ENCODE results near the gene CCL14. TPM values are rescaled to one million over a fixed set of nuclear protein-coding genes. Genes with fewer than 3 reads are reported as not detected.

Gene CCL14
- total RNA-seq, result 10 to 100 TPM in 2 of 9 donors, 1 to 10 TPM in 6, under 1 TPM in 1; 0.69 to 19.1 (median 3.2) TPM
- 10 to 100 TPM; 15.5 to 31.5 TPM for polyA plus RNA-seq
- long read RNA-seq, donor 1, result 0 reads
- long read RNA-seq, donor 2, result 0 reads
- long read RNA-seq, donor 3, result 0 reads

- WGBS, 4 donors, result 37 to 63% (median 47%) methylated on average over 1 of the region's 1 CpG
- H3K4me1 ChIP-seq, result peaks cover 0 to 21% (median 2%) of the 10 kb centered on the region in 12 donors
- TF ChIP-seq, protein P1, sequence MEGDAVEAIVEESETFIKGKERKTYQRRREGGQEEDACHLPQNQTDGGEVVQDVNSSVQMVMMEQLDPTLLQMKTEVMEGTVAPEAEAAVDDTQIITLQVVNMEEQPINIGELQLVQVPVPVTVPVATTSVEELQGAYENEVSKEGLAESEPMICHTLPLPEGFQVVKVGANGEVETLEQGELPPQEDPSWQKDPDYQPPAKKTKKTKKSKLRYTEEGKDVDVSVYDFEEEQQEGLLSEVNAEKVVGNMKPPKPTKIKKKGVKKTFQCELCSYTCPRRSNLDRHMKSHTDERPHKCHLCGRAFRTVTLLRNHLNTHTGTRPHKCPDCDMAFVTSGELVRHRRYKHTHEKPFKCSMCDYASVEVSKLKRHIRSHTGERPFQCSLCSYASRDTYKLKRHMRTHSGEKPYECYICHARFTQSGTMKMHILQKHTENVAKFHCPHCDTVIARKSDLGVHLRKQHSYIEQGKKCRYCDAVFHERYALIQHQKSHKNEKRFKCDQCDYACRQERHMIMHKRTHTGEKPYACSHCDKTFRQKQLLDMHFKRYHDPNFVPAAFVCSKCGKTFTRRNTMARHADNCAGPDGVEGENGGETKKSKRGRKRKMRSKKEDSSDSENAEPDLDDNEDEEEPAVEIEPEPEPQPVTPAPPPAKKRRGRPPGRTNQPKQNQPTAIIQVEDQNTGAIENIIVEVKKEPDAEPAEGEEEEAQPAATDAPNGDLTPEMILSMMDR (IDR thresholded peaks at IDR 0.05), result no peak
- TF ChIP-seq POLR2A (IDR thresholded peaks at IDR 0.05), result no peak
- H3K27me3 ChIP-seq, result peaks cover 0 to 1% (median 0%) of the 10 kb centered on the region in 9 donors
- H3K27ac ChIP-seq, result peak within 1 kb of the TSS in 5 of 12 donors; percentile 18 to 58 (median 29)
- DNase-seq (no peak), ATAC-seq (peak in 2 of 4 donors; percentile 29 to 36)
- intact Hi-C loops (cut with DNase I), result loop anchor here in 1 of 10 donors (5.0 kb wide), 1 partner anchor 146 kb away; no protein-coding TSS in a partner anchor
- peak within 1 kb of the TSS in 4 of 12 donors; percentile 2 to 39 (median 18) for H3K4me3 ChIP-seq
- no peaks in the 10 kb centered on the region for H3K36me3 ChIP-seq
- peaks cover 0 to 10% (median 0%) of the 10 kb centered on the region in 12 donors for H3K9me3 ChIP-seq
These were observed at the start of gene CCL14 for GRCh38 chr17:35986643-35987042. CCL14 (minus strand) TSS chr17:35986729; CDS start chr17:35986649, 80 bp downstream.

DNA sequence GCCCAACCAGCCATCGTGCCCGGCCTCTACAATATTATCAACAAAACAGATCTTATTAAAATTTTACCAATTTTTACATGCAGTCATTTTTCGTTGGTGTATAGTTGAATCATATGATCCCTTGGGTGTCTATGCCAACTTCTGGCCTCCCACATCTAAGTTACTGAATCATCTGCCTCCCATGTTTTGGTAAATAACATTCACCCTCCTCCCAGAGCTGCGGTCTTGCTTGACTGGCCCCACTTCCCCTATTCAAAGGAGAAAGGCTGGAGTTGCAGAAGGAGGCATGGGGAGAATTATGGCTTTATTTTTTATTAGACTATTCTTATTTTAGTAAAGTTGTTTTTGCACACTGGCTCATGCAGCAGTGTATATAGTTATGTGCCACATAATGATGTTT is 49.7 kb upstream of the CCL14 start:
- peaks cover 0 to 21% (median 0%) of the 10 kb centered on the region in 12 donors for H3K4me1 ChIP-seq
- no peaks in the 10 kb centered on the region for H3K9me3 ChIP-seq
- H3K4me3 ChIP-seq, result no peak overlapping the region
- ATAC-seq, result no peak
- intact Hi-C loops (cut with DNase I), result no loop called here
- DNase-seq, result no peak
- WGBS, 4 donors, result 88 to 92% (median 90%) methylated on average over 4 of the region's 4 CpGs
- peaks cover 0 to 6% (median 0%) of the 10 kb centered on the region in 9 donors for H3K27me3 ChIP-seq
- TF ChIP-seq, protein P1 (IDR thresholded peaks at IDR 0.05), result no peak
- no peak for TF ChIP-seq POLR2A (IDR thresholded peaks at IDR 0.05)
- no peaks in the 10 kb centered on the region for H3K36me3 ChIP-seq
- peak overlapping the region in 1 of 12 donors; percentile 34 for H3K27ac ChIP-seq

GRCh38 chr17:36034127-36034526 is 47.6 kb upstream of the CCL14 start:
- WGBS, 4 donors, result 50 to 52% (median 52%) methylated on average over 3 of the region's 3 CpGs
- intact Hi-C loops (cut with DNase I), result no loop called here
- no peak overlapping the region for H3K27ac ChIP-seq
- no peaks in the 10 kb centered on the region for H3K9me3 ChIP-seq
- ATAC-seq, result no peak
- no peak for DNase-seq
- H3K36me3 ChIP-seq, result no peaks in the 10 kb centered on the region
- H3K27me3 ChIP-seq, result peaks cover 0 to 6% (median 0%) of the 10 kb centered on the region in 9 donors
- peaks cover 0 to 21% (median 0%) of the 10 kb centered on the region in 12 donors for H3K4me1 ChIP-seq
- no peak overlapping the region for H3K4me3 ChIP-seq
- TF ChIP-seq, protein P1 (IDR thresholded peaks at IDR 0.05), result no peak
- no peak for TF ChIP-seq POLR2A (IDR thresholded peaks at IDR 0.05)

GRCh38 chr17:36030956-36031355 is 44.4 kb upstream of the CCL14 start:
- Histone ChIP-seq H3K4me3 (no peak overlapping the region), H3K27me3 (peaks cover 0 to 9% (median 0%) of the 10 kb centered on the region in 9 donors), H3K27ac (no peak overlapping the region), H3K9me3 (no peaks in the 10 kb centered on the region), H3K4me1 (peaks cover 0 to 15% (median 0%) of the 10 kb centered on the region in 12 donors), H3K36me3 (no peaks in the 10 kb centered on the region)
- TF ChIP-seq, protein P1 (IDR thresholded peaks at IDR 0.05), result no peak
- no peak for ATAC-seq
- intact Hi-C loops (cut with DNase I), result no loop called here
- DNase-seq, result no peak
- 83 to 97% (median 96%) methylated on average over 1 of the region's 1 CpG for WGBS, 4 donors
